Neutrophil (primary cell): Measurements from ENCODE around the gene NOC2L.
"Not testable (repeated sequence)": the region's sequence is repeated elsewhere in the genome, so short reads cannot be mapped to it uniquely, and the experiment has no call there.

ENCODE experiments used
- H3K27ac ChIP-seq: fragments of 200-600 bp; sonication (generic); 2 replicates; pipeline ENCODE4 v1.5.1; 2016; ENCODE audit warnings: mild to moderate bottlenecking, moderate library complexity
- H3K27me3 ChIP-seq: fragments of 200-600 bp; sonication (generic); 2 replicates; pipeline ENCODE4 v1.6.0; 2016; ENCODE audit warnings: mild to moderate bottlenecking
- H3K36me3 ChIP-seq: fragments of 200-600 bp; sonication (generic); 2 replicates; pipeline ENCODE4 v1.5.1; 2017
- H3K4me1 ChIP-seq, 2 experiments: fragments of 200-600 bp in 1 of 2; sonication (generic) in 1 of 2; 1 replicate in 1 of 2; 2 replicates in 1 of 2; pipeline versions ENCODE4 v1.5.1 to v1.6.1; 2013 to 2016; ENCODE audit warnings: low read depth in 1 of 2, low read length in 1 of 2, mild to moderate bottlenecking in 1 of 2, moderate library complexity in 1 of 2; ENCODE audit not compliant: control insufficient read depth in 1 of 2, insufficient read depth in 1 of 2
- H3K4me3 ChIP-seq, 2 experiments: fragments of 200-600 bp in 1 of 2; sonication (generic) in 1 of 2; 1 replicate in 1 of 2; 2 replicates in 1 of 2; pipeline ENCODE4 v1.5.1; 2013 to 2016; ENCODE audit warnings: low read depth in 1 of 2, low read length in 1 of 2, mild to moderate bottlenecking in 1 of 2, moderate library complexity in 1 of 2
- H3K9me3 ChIP-seq: fragments of 200-600 bp; sonication (generic); 2 replicates; pipeline ENCODE4 v1.5.1; 2016
- CTCF ChIP-seq: fragments of 200-600 bp; sonication (generic); IDR thresholded peaks from 2 replicates; pipeline ENCODE4 v1.5.1; 2016; ENCODE audit warnings: antibody characterized with exemption

The NOC2L gene

GRCh38 chr1:951364-951763 is 7.7 kb downstream of the NOC2L start:
- Histone ChIP-seq H3K27ac (no peak overlapping the region), H3K9me3 (no peaks in the 10 kb centered on the region), H3K27me3 (no peaks in the 10 kb centered on the region), H3K4me3 (no peak overlapping the region), H3K36me3 (peaks cover 81% of the 10 kb centered on the region), H3K4me1 (peaks cover 11% of the 10 kb centered on the region in 2 experiments)
- no peak for TF ChIP-seq CTCF

- Histone ChIP-seq H3K27me3 (no peaks in the 10 kb centered on the region), H3K27ac (no peak overlapping the region), H3K9me3 (no peaks in the 10 kb centered on the region), H3K4me1 (peaks cover 9% of the 10 kb centered on the region in 2 experiments), H3K4me3 (no peak overlapping the region), H3K36me3 (peaks cover 85% of the 10 kb centered on the region)
- no peak for TF ChIP-seq CTCF
Observed at GRCh38 chr1:950881-951280, 8.2 kb downstream of the NOC2L start.

GRCh38 chr1:950268-950667 is 8.8 kb downstream of the NOC2L start:
- no peak overlapping the region for H3K27ac ChIP-seq
- peaks cover 3% of the 10 kb centered on the region in 2 experiments for H3K4me1 ChIP-seq
- no peaks in the 10 kb centered on the region for H3K27me3 ChIP-seq
- no peak overlapping the region for H3K4me3 ChIP-seq
- no peaks in the 10 kb centered on the region for H3K9me3 ChIP-seq
- no peak for TF ChIP-seq CTCF
- peaks cover 89% of the 10 kb centered on the region for H3K36me3 ChIP-seq

GRCh38 chr1:947958-948357 is 11.1 kb downstream of the NOC2L start:
- Histone ChIP-seq H3K4me1 (no peaks in the 10 kb centered on the region), H3K36me3 (peaks cover 89% of the 10 kb centered on the region), H3K9me3 (no peaks in the 10 kb centered on the region), H3K4me3 (no peak overlapping the region), H3K27me3 (peaks cover 11% of the 10 kb centered on the region), H3K27ac (no peak overlapping the region)
- no peak for TF ChIP-seq CTCF

- H3K36me3 ChIP-seq: peaks cover 78% of the 10 kb centered on the region
- H3K27me3 ChIP-seq: peaks cover 22% of the 10 kb centered on the region
- H3K27ac ChIP-seq, H3K4me1 ChIP-seq, H3K4me3 ChIP-seq, H3K9me3 ChIP-seq: not testable (repeated sequence)
Observed at GRCh38 chr1:946811-947210, 12.2 kb downstream of the NOC2L start.

- TF ChIP-seq CTCF: no peak
- Histone ChIP-seq H3K9me3 (no peaks in the 10 kb centered on the region), H3K4me3 (no peak overlapping the region), H3K27ac (no peak overlapping the region), H3K4me1 (peaks cover 0 to 13% of the 10 kb centered on the region in 2 experiments), H3K36me3 (peaks cover 69% of the 10 kb centered on the region), H3K27me3 (peaks cover 31% of the 10 kb centered on the region)
Observed at GRCh38 chr1:945688-946556, 13.1 kb downstream of the NOC2L start.
